ENCODE data around the gene RUFY4. TPM values are rescaled to one million over a fixed set of nuclear protein-coding genes. Genes with fewer than 3 reads are reported as not detected.

RUFY4 gene
- total RNA-seq, 3 donors from 2014 or later, result not detected

DNA sequence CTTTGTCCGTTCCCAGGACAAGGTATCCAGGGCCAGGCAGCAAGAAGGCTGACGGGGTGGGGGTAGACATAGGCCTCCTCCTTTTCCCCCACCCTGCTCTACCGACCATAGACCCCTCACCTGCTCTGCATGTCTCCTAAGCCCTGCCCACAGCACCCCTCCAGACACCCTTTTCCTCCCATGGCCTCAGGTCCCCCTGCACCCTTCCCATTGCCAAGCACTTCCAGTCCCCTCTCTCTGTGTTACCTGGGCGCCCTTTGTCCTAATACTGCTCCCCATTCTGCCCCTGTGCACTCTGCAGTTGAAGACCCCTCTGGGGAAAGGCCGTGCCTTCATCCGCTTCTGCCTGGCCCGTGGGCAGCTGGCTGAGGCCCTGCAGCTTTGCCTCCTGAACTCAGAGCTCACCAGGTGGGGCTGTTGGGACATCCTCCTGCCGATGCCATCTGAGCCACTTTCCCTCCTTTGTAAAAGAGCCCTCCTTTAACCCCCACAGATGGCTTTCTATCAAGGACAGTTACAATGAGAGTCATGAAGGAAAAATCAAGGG, 3.5 kb downstream of the RUFY4 start:
- intact Hi-C loops (cut with DNase I, micrococcal nuclease), result no loop called here
- no peak for ATAC-seq
- Histone ChIP-seq H3K9me3 (no peaks in the 10 kb centered on the region), H3K4me1 (ENCODE audit: low read depth) (peaks cover 2% of the 10 kb centered on the region), H3K4me3 (no peak overlapping the region), H3K36me3 (ENCODE audit: low read depth) (no peaks in the 10 kb centered on the region)
- TF ChIP-seq, protein P1, sequence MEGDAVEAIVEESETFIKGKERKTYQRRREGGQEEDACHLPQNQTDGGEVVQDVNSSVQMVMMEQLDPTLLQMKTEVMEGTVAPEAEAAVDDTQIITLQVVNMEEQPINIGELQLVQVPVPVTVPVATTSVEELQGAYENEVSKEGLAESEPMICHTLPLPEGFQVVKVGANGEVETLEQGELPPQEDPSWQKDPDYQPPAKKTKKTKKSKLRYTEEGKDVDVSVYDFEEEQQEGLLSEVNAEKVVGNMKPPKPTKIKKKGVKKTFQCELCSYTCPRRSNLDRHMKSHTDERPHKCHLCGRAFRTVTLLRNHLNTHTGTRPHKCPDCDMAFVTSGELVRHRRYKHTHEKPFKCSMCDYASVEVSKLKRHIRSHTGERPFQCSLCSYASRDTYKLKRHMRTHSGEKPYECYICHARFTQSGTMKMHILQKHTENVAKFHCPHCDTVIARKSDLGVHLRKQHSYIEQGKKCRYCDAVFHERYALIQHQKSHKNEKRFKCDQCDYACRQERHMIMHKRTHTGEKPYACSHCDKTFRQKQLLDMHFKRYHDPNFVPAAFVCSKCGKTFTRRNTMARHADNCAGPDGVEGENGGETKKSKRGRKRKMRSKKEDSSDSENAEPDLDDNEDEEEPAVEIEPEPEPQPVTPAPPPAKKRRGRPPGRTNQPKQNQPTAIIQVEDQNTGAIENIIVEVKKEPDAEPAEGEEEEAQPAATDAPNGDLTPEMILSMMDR (IDR thresholded peaks at IDR 0.05), result no peak
- no peak for DNase-seq

DNA sequence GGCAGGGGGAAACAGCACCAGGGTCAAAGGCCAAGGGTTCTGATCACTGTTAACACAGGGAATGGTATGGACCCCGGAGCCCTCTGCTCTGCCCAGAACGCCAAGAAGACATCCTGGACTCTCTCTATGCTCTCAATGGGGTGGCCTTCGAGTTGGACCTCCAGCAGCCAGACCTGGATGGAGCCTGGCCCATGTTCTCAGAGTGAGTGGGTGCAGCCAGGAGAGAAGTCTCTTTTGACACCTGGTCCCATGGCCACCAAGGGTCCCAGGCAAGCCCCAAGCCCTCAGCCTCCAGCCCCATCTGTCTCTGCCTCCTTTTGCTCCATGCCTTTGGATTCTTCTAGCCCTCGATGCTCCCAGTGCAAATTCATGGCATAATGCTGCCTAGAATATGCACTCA, 4.1 kb downstream of the RUFY4 start:
- Histone ChIP-seq H3K4me3 (no peak overlapping the region), H3K4me1 (ENCODE audit: low read depth) (peaks cover 2% of the 10 kb centered on the region), H3K36me3 (ENCODE audit: low read depth) (no peaks in the 10 kb centered on the region), H3K9me3 (no peaks in the 10 kb centered on the region)
- intact Hi-C loops (cut with DNase I, micrococcal nuclease), result no loop called here
- TF ChIP-seq, protein P1 (IDR thresholded peaks at IDR 0.05), result no peak
- no peak for DNase-seq
- no peak for ATAC-seq

DNA sequence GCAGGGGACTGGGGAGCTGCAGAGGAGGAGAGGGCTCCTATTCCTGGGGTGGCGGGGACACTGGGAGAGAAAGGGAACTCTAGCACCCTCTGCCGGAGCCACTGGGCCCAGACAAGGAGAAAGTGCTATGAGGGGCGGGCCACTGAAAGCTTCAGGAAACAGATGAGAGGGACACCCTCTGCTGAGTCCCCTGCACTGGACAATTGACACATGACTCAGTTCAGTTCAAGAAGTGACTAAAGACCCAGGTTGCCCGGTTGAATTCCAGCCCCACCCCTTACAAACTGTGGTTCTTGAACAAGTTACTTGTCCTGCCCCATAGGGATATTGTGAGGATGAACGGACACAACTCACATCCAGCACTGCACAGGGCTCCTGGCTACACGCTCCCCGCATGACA, 5.0 kb downstream of the RUFY4 start:
- intact Hi-C loops (cut with DNase I, micrococcal nuclease), result no loop called here
- peak in 1 of 3 donors; percentile 47 for DNase-seq
- H3K36me3 ChIP-seq (ENCODE audit: low read depth), result no peaks in the 10 kb centered on the region
- peaks cover 1% of the 10 kb centered on the region for H3K4me1 ChIP-seq (ENCODE audit: low read depth)
- peak; percentile 35 for ATAC-seq
- no peaks in the 10 kb centered on the region for H3K9me3 ChIP-seq
- TF ChIP-seq, protein P1 (IDR thresholded peaks at IDR 0.05), result no peak
- no peak overlapping the region for H3K4me3 ChIP-seq

DNA sequence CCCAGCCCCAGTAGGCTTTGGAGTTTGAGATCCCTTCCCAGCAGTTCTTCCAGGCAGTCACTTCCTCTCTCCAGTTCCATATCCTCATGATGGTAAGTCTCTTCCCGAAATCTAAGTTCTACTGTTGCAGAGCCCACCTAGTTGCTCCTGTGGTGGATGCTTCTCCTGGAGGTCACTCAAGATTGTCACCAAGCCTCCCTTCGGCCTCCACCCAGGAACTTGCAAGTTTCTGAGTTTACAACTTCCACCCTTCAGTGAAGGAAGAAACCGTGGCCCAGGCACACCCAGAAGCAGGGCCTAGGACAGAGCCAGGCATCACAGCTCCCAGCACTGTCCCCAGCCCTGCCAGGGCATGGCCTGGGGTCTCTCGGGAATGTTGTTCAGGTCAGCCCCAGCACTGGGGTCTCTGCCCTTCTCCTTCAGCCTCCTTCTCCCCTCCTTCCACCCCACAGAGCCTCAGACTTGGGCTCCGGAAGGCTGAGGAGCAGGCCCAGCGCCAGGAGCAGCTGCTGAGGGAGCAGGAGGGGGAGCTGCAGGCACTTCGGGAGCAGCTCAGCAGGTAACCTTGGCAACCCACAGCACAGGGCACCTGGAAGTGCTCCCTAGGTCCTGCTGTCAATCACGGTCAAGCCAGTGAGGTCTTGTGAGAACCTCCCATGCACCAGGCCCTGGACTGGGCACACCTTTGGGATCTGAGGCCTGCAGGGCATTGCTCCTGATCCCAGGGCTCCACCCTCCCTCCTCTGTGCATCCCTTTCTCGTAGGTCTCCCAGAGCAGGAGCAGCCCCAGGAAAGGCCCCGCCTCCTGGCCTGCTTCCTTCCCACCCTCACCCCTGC, 7.1 kb downstream of the RUFY4 start:
- Histone ChIP-seq H3K36me3 (ENCODE audit: low read depth) (no peaks in the 10 kb centered on the region), H3K4me3 (no peak overlapping the region), H3K9me3 (no peaks in the 10 kb centered on the region), H3K4me1 (ENCODE audit: low read depth) (no peaks in the 10 kb centered on the region)
- DNase-seq (no peak), ATAC-seq (no peak)
- TF ChIP-seq, protein P1 (IDR thresholded peaks at IDR 0.05), result no peak
- intact Hi-C loops (cut with DNase I, micrococcal nuclease), result no loop called here

DNA sequence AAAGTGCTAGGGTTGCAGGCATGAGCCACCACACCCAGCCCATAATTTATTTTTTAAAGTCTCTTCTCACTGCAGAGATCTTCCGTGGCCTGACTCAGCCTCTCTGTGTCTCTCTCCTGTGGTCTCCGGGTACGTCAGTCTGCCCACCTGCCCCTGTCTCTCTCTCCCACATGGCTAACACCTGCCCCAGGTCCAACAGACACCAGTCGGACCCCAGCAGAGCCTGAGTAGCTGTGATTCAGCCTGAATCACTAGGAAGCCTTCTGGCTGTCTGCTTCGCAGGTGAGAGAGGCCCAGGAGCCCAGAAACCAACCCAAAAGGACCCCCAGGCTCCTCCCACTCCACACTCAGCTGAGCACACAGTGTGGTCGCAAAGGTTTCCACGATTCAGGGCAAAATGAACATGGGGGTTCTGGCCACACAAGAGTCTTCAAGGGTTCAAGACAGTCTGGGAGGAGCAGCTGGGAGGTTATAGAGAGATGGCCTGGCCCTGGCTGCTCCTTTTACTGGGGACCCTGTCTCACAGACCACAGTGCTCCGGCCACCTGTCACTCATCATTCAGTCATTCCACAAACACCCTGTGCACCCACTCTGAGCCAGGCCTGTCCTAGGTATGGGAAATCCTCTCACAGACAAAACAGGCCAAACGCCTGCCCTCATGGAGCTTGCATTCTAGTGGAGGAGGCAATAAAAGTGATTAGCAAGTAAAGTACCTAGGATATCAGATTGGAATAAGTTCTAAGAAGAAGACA, 8.6 kb downstream of the RUFY4 start:
- Histone ChIP-seq H3K9me3 (no peaks in the 10 kb centered on the region), H3K4me1 (ENCODE audit: low read depth) (no peaks in the 10 kb centered on the region), H3K36me3 (ENCODE audit: low read depth) (no peaks in the 10 kb centered on the region), H3K4me3 (no peak overlapping the region)
- no peak for ATAC-seq
- no peak for DNase-seq
- intact Hi-C loops (cut with DNase I, micrococcal nuclease), result no loop called here
- TF ChIP-seq, protein P1 (IDR thresholded peaks at IDR 0.05), result no peak
